ENCODE measurements around the gene OPHN1. TPM values are rescaled to one million over a fixed set of nuclear protein-coding genes. Genes with fewer than 3 reads are reported as not detected.

The OPHN1 gene
- total RNA-seq, 6 donors from 2014 or later, result 10.0 to 40.9 (median 10.8) TPM

GRCh38 chrX:68049466-68049865 lies 383.8 kb downstream of the OPHN1 start:
- Histone ChIP-seq H3K27me3 (no peaks in the 10 kb centered on the region), H3K36me3 (peaks cover 0 to 26% (median 0%) of the 10 kb centered on the region in 4 donors), H3K4me3 (no peak overlapping the region), H3K27ac (no peak overlapping the region), H3K4me1 (no peaks in the 10 kb centered on the region), H3K9me3 (no peaks in the 10 kb centered on the region)
- no peak for DNase-seq
- WGBS, 2 donors, result 77 to 97% methylated on average over 3 of the region's 3 CpGs
- TF ChIP-seq EP300 (IDR thresholded peaks at IDR 0.05), result no peak
- TF ChIP-seq CTCF (IDR thresholded peaks at IDR 0.05), result no peak
- TF ChIP-seq POLR2AphosphoS5 (IDR thresholded peaks at IDR 0.05), result no peak
- TF ChIP-seq POLR2A (IDR thresholded peaks at IDR 0.05), result no peak
- no peak for ATAC-seq (ENCODE audit: low FRiP score in 2 of 2)

GRCh38 chrX:68048774-68049173 lies 384.5 kb downstream of the OPHN1 start:
- TF ChIP-seq POLR2AphosphoS5 (IDR thresholded peaks at IDR 0.05) (no peak), EP300 (IDR thresholded peaks at IDR 0.05) (no peak), POLR2A (IDR thresholded peaks at IDR 0.05) (no peak), CTCF (IDR thresholded peaks at IDR 0.05) (no peak)
- Histone ChIP-seq H3K27ac (no peak overlapping the region), H3K27me3 (no peaks in the 10 kb centered on the region), H3K36me3 (peaks cover 0 to 26% (median 0%) of the 10 kb centered on the region in 4 donors), H3K4me3 (no peak overlapping the region), H3K4me1 (no peaks in the 10 kb centered on the region), H3K9me3 (no peaks in the 10 kb centered on the region)
- WGBS, 2 donors, result 77 to 78% methylated on average over 1 of the region's 1 CpG
- ATAC-seq (ENCODE audit: low FRiP score in 2 of 2) (no peak), DNase-seq (no peak)

- H3K4me1 ChIP-seq, result no peaks in the 10 kb centered on the region
- WGBS, 2 donors, result 74 to 86% methylated on average over 1 to 2 of the region's 2 CpGs
- H3K27ac ChIP-seq, result no peak overlapping the region
- H3K27me3 ChIP-seq, result no peaks in the 10 kb centered on the region
- H3K9me3 ChIP-seq, result no peaks in the 10 kb centered on the region
- DNase-seq, result no peak
- H3K4me3 ChIP-seq, result no peak overlapping the region
- H3K36me3 ChIP-seq, result peaks cover 0 to 17% (median 0%) of the 10 kb centered on the region in 4 donors
- no peak for TF ChIP-seq POLR2AphosphoS5 (IDR thresholded peaks at IDR 0.05)
- no peak for TF ChIP-seq CTCF (IDR thresholded peaks at IDR 0.05)
- no peak for TF ChIP-seq EP300 (IDR thresholded peaks at IDR 0.05)
- no peak for TF ChIP-seq POLR2A (IDR thresholded peaks at IDR 0.05)
- ATAC-seq (ENCODE audit: low FRiP score in 2 of 2), result no peak
Observed at GRCh38 chrX:68045008-68045577, 388.2 kb downstream of the OPHN1 start.

- ATAC-seq (ENCODE audit: low FRiP score in 2 of 2) (no peak), DNase-seq (no peak)
- no peak overlapping the region for H3K27ac ChIP-seq
- WGBS, 2 donors, result 83 to 85% methylated on average over 1 of the region's 1 CpG
- no peaks in the 10 kb centered on the region for H3K9me3 ChIP-seq
- peaks cover 0 to 15% (median 0%) of the 10 kb centered on the region in 4 donors for H3K36me3 ChIP-seq
- H3K27me3 ChIP-seq, result no peaks in the 10 kb centered on the region
- H3K4me1 ChIP-seq, result no peaks in the 10 kb centered on the region
- no peak for TF ChIP-seq EP300 (IDR thresholded peaks at IDR 0.05)
- H3K4me3 ChIP-seq, result no peak overlapping the region
Observed at GRCh38 chrX:68043713-68044438, 389.4 kb downstream of the OPHN1 start.

GRCh38 chrX:68041110-68041509 lies 392.2 kb downstream of the OPHN1 start:
- Histone ChIP-seq H3K27ac (no peak overlapping the region), H3K27me3 (no peaks in the 10 kb centered on the region), H3K9me3 (no peaks in the 10 kb centered on the region), H3K4me1 (no peaks in the 10 kb centered on the region), H3K36me3 (peaks cover 0 to 5% (median 0%) of the 10 kb centered on the region in 4 donors), H3K4me3 (no peak overlapping the region)
- 67 to 71% methylated on average over 1 of the region's 1 CpG for WGBS, 2 donors
- TF ChIP-seq CTCF (IDR thresholded peaks at IDR 0.05) (no peak), POLR2AphosphoS5 (IDR thresholded peaks at IDR 0.05) (no peak), POLR2A (IDR thresholded peaks at IDR 0.05) (no peak), EP300 (IDR thresholded peaks at IDR 0.05) (no peak)
- ATAC-seq (ENCODE audit: low FRiP score in 2 of 2), result no peak
- no peak for DNase-seq

All from upper lobe of left lung (tissue), 6 donors.